Stimulated activated CD8-positive, alpha-beta memory T cell treated with anti-CD3 and anti-CD28 coated beads, Interleukin-2, amount 100 ng/mL, for 1 hour (primary cell): ENCODE measurements around the gene QSER1.
"Not testable (repeated sequence)": the region's sequence is repeated elsewhere in the genome, so short reads cannot be mapped to it uniquely, and the experiment has no call there.

Experiments used
- DNase-seq, 2 donors: peaks; one replicate each; pipeline ENCODE4 v3.0.0-alpha.2; 2020; ENCODE audit warnings: low read depth in 2 of 2

QSER1 gene

GRCh38 chr11:32932196-32932595 lies 39.6 kb downstream of the QSER1 start:
- DNase-seq, result no peak

GRCh38 chr11:32935462-32936029 lies 42.9 kb downstream of the QSER1 start:
- DNase-seq, result no peak

- DNase-seq, result not testable (repeated sequence)
These were observed 43.6 kb downstream of the QSER1 start for GRCh38 chr11:32936178-32936577.

- not testable (repeated sequence) for DNase-seq
These were observed 44.7 kb downstream of the QSER1 start for GRCh38 chr11:32937283-32937682.

- no peak for DNase-seq
These were observed 46.4 kb downstream of the QSER1 start for GRCh38 chr11:32939046-32939445.

GRCh38 chr11:32939866-32940265 lies 47.3 kb downstream of the QSER1 start:
- DNase-seq, result no peak

GRCh38 chr11:32940865-32941264 lies 48.3 kb downstream of the QSER1 start:
- no peak for DNase-seq

GRCh38 chr11:32947978-32948377 lies 55.4 kb downstream of the QSER1 start:
- DNase-seq, result no peak

GRCh38 chr11:32949739-32950138 lies 57.1 kb downstream of the QSER1 start:
- no peak for DNase-seq

GRCh38 chr11:32952421-32952820 lies 59.8 kb downstream of the QSER1 start:
- no peak for DNase-seq

- DNase-seq, result no peak
These were observed 61.1 kb downstream of the QSER1 start for GRCh38 chr11:32953700-32954099.

- no peak for DNase-seq
These were observed 68.0 kb downstream of the QSER1 start for GRCh38 chr11:32960553-32961164.

- no peak for DNase-seq
These were observed 69.4 kb downstream of the QSER1 start for GRCh38 chr11:32962016-32962415.

GRCh38 chr11:32963721-32964120 lies 71.1 kb downstream of the QSER1 start:
- no peak for DNase-seq

GRCh38 chr11:32968541-32968940 lies 75.9 kb downstream of the QSER1 start:
- DNase-seq, result no peak

GRCh38 chr11:32972233-32972632 lies 79.6 kb downstream of the QSER1 start:
- not testable (repeated sequence) for DNase-seq

GRCh38 chr11:32972781-32973180 lies 80.2 kb downstream of the QSER1 start:
- DNase-seq, result no peak

GRCh38 chr11:32982626-32983025 lies 90.0 kb downstream of the QSER1 start:
- DNase-seq, result no peak

GRCh38 chr11:32983506-32983905 lies 90.9 kb downstream of the QSER1 start:
- no peak for DNase-seq

GRCh38 chr11:32985600-32985999 lies 93.0 kb downstream of the QSER1 start:
- no peak for DNase-seq

GRCh38 chr11:32987851-32988250 lies 95.2 kb downstream of the QSER1 start:
- no peak for DNase-seq

GRCh38 chr11:32990481-32990880 lies 97.9 kb downstream of the QSER1 start:
- no peak for DNase-seq

- DNase-seq, result no peak
These were observed 98.8 kb downstream of the QSER1 start for GRCh38 chr11:32991427-32991826.

GRCh38 chr11:32991898-32992297 lies 99.3 kb downstream of the QSER1 start:
- no peak for DNase-seq
